HG03378 (cell line): ENCODE results near the gene PRRG1.
"Not testable (repeated sequence)": the region's sequence is repeated elsewhere in the genome, so short reads cannot be mapped to it uniquely, and the experiment has no call there.

Experiments used
- ATAC-seq: cut with Tn5 transposase; IDR thresholded peaks from one replicate; pipeline ENCODE4 v1.9.1; 2021; ENCODE audit warnings: mild to moderate bottlenecking, moderate library complexity; ENCODE audit not compliant: unreplicated experiment

The PRRG1 gene

DNA sequence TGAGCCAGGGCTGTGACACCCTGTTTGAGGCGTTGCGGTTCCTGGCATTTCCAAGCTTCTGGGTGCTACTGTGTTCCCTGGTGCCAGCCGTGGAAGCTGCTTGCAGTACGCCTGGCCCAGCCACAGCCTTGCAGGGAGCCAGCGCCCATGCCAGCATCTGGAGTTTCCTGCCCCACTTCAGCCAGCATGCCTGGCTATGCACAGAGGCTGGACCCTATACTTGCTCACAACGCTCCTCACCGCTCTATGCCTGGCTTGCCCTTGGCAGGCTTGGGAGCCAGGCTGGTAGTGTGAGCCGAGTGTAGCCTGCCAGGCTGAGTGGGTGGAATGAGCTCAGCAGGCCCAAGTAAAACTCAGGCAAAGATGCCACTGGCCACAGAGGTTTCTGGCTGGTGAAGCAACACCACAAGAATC is 22.4 kb downstream of the PRRG1 start:
- no peak for ATAC-seq

DNA sequence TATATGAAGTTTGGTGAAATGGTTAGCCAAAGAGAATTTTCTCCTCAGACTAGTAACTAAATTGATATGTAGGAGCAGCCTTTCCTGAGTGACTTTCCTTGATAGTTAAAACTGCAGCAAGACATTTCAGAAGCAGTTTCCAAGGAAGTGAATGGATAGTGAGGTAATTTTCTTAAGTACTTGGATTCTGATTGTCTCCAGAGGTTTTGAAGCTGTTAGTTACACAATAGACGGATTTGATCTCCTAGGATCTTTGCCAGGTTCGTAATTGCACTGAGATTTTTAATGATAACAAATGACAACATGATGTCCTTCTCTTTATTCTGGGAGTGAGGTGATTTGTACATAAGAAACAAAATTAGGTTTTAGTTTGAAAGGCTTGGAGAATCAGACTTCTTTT is 29.2 kb downstream of the PRRG1 start:
- no peak for ATAC-seq

DNA sequence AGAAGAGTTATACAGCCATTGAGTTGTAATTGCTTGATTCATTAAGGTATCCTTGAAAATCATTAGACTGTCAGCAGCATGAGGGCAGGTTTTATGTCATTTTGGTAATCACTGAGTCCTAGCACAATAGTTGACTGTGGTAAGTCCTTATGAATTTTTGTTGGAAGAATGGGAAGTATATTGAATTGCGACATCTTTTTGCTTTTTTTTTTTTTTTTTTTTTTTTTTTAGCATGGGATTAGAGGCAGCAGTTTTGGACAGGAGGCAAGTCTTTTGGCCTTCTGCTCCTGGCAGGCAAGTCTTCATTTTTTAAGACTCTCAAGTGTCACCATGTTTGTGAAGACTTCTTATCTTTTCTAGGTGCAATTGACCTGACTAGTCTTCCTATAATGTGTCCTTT is 29.7 kb downstream of the PRRG1 start:
- no peak for ATAC-seq

GRCh38 chrX:37380256-37380655 is 31.1 kb downstream of the PRRG1 start:
- no peak for ATAC-seq

GRCh38 chrX:37380924-37381323 is 31.8 kb downstream of the PRRG1 start:
- no peak for ATAC-seq

- ATAC-seq, result no peak
Observed at GRCh38 chrX:37383313-37383712, 34.1 kb downstream of the PRRG1 start.

GRCh38 chrX:37388413-37388812 is 39.2 kb downstream of the PRRG1 start:
- ATAC-seq, result no peak

DNA sequence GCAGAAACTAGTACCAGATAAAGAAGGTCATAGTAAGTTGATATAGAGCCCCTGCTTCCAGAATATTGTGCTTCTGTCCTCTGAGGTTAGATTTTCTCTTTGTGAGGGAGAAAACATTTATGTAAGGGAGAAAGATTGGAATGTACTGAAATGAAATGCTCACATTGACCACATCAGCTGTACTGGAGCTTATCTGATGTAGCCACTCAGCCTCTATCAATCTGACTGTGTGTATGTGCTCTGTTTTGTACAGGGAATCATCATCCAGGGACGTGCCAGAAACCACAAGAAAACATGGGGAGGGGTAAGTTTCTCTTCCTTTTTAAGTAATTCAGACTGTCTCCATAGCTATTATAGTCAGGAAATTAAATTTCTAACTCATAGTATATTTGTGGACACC is 56.8 kb downstream of the PRRG1 start:
- no peak for ATAC-seq

DNA sequence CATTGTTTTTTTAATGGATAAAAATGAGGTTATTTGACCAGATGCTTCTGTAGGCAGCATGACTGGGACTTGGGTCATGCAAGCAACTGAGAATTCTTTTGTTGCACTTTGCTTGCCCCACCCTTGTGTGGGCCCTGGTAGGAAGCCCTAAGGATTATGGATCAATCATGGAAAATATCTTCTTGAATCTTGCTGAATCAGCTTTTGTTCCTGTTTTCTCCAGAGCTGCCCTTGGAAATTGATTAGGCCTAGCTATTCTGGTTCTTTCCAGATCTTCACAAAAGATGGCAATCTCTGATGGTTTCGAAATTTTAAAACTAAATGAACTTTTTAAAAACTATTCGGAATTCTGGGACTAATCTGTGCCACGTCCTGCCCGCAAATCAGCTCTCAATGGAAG is 58.6 kb downstream of the PRRG1 start:
- ATAC-seq, result no peak

DNA sequence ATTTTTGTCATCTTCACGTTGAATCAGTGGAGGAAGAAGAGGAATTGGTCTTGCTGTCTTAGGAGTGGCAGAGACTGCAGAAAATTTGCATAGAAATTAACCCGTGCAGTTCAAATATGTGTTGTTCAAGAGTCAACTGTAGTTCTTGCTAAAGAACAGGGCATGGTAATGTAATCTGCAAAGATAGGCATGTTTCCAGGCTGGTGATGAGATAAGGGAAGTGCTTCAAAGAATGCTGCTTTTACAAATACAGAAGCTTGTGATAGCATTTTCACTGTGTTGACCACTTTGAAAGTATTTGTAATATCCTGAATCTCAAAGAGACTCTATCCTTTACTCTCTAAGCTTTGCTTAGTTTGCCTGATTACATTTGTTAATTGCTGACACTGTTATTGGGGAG is 60.1 kb downstream of the PRRG1 start:
- ATAC-seq, result no peak

GRCh38 chrX:37420185-37420584 is 71.0 kb downstream of the PRRG1 start:
- no peak for ATAC-seq

DNA sequence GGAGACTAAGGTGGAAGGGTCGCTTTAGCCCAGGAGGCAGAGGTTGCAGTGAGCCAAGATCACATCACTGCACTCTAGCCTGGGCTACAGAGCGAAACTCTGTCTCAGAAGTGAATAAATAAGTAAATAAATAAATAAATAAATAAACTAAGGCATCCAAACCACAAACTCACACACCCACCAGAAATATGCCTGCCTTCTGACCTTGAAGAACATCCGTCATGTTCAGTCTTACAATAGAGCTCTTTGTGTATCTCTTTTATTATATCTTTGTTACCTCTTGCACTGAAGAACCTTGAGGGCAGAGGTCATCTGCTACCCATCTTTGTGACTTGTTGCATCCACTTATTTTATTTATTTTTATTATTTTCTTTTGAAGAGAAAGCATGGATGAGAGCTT is 71.6 kb downstream of the PRRG1 start:
- no peak for ATAC-seq

GRCh38 chrX:37424000-37424429 is 74.9 kb downstream of the PRRG1 start:
- no peak for ATAC-seq

DNA sequence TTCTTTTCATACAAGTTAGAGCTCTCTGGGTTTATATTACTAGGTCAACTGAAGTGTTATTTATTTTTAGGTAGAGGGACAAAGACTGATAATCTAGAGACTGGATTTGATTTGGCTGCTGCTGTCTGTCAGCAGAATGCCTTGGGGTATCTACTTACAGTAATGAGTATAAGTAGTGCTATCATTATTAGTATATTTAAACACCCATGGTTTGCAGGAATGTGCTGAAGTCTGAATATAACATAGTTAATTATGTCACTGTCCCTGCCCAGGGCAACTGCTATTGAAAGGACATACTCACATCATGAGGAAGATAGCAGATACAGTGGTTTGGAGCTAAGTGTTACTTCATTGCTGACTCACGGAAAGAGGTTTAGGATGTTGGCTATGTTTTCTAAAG is 76.2 kb downstream of the PRRG1 start:
- ATAC-seq, result no peak

- not testable (repeated sequence) for ATAC-seq
Observed at GRCh38 chrX:37428962-37429361, 79.8 kb downstream of the PRRG1 start.

- ATAC-seq, result no peak
Observed at GRCh38 chrX:37434362-37434761, 85.2 kb downstream of the PRRG1 start.

DNA sequence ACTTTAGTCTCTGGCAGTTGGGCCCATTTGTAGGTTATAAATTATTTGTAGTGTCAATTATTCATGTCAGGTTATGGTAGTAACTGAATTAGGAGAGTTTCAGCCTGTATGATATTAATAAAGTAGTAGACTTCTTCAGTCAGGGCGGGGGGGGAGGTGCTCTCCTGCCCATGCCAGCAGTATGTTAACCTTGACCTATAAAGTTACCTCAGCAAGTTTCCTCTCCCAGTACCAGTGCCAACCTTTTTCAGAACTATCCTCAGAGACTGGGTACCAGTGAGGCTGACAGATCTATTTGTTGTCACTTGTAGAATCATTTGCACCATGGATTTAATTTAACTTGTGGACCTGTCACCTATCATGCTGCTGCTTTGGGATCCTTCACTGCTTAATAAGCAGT is 88.0 kb downstream of the PRRG1 start:
- ATAC-seq, result no peak

- ATAC-seq, result no peak
Observed at GRCh38 chrX:37441377-37441776, 92.2 kb downstream of the PRRG1 start.

DNA sequence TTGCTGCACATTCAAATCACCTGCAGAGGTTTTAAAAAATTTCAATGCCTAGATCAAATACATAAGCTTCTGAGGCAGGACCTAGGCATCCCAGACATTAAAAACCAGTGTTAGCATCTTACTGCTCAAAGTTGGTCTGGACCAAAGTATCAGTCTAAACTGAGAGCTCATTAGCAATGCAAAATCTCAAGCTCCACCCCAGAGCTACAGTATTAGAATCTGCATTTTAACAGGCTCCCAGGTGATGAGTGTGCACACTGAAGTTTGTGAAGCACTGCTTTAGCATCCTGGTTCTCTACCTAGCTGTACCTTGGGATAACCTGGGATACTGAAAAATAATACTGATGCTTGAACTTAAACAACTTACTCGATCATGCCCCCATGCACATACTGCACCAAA is 96.0 kb downstream of the PRRG1 start:
- ATAC-seq, result no peak

DNA sequence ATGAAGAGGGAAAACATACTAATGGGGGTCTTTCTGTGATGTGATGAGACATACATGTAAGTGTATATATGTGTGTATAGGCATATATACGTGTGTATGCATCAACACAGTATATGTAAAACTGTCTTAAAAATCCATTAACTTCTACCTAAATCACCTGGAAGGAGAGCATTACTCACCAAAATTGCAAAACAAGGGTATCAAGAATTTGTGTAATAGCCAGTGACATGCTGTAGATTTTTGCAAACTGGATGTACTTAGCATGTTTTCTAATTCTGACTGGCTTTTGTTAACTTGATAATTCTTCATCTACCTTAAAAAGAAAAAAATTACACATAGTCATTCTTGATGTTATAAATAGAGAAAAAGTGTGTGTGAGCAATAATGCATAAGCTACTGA is 104.7 kb downstream of the PRRG1 start:
- no peak for ATAC-seq

- no peak for ATAC-seq
Observed at GRCh38 chrX:37454537-37455285, 105.5 kb downstream of the PRRG1 start.

DNA sequence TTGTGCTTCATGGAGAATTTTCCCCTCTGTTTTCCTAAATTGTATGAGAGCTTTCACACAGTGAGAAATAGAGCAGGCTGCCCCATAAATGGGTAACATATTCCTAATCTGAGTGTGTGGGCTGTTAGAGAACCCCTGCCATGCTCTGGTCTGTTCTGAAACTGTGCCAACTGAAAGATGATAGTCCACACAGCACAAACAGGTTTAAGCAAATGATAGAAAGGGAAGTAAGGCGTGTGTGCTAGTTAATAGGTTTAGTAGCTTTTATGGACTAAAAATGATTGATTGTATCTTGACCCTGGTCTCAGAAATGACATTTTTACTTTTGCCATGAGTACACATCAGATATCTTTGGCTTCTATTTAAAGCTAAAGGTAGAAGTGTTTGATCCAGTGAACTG is 106.2 kb downstream of the PRRG1 start:
- ATAC-seq, result no peak

DNA sequence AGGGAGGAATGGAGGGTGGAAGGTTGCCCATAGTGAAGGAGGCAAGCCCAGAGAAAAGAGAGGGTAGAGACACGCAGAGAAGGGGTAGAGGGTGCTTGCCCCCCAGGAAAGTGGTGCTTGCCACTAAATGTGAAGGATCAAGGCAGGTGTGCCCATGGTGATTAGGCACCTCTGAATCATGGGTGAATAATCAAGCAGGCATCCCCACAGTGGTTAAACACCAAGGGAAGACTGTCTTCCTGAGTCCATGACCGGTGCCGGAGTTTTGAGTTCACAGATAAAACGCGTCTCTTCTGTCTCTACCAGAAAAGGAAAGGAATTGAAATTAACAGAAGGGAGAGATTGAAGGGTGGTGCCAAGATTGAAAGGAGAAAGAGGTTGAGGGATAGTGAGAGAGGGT is 111.1 kb downstream of the PRRG1 start:
- ATAC-seq, result not testable (repeated sequence)
